Testis (tissue), 3 donors: ENCODE measurements around the gene CTNNA2. TPM values are rescaled to one million over a fixed set of nuclear protein-coding genes. Genes with fewer than 3 reads are reported as not detected.

Experiments
- DNase-seq: peaks from one replicate; pipeline ENCODE4 v3.0.0-alpha.2; 2019
- H3K27ac ChIP-seq, 2 donors: fragments of 200-600 bp; sonication (generic); one replicate each; pipeline ENCODE4 v1.5.1; 2019
- H3K27me3 ChIP-seq: fragments of 200-600 bp; sonication (generic); one replicate; pipeline ENCODE4 v1.5.1; 2019
- H3K36me3 ChIP-seq: fragments of 200-600 bp; sonication (generic); one replicate; pipeline ENCODE4 v1.5.1; 2017; ENCODE audit warnings: low read depth; ENCODE audit errors: missing control alignments
- H3K4me1 ChIP-seq: fragments of 200-600 bp; sonication (generic); one replicate; pipeline ENCODE4 v1.5.1; 2019
- H3K4me3 ChIP-seq, 2 donors: fragments of 200-600 bp; sonication (generic); one replicate each; pipeline ENCODE4 v1.5.1; 2017 to 2019
- H3K9me3 ChIP-seq: fragments of 200-600 bp; sonication (generic); one replicate; pipeline ENCODE4 v1.5.1; 2017
- POLR2A ChIP-seq: fragments of 450-650 bp; IDR thresholded peaks from one replicate; pipeline ENCODE4 v1.6.1; 2017; ENCODE audit warnings: antibody characterized with exemption, mild to moderate bottlenecking, moderate library complexity
- WGBS, 2 donors: methylation state at CpG; one replicate each; pipeline ENCODE4 v1.1.5; 2018; 5-methylcytosine and 5-hydroxymethylcytosine counted together
- intact Hi-C: fragments of 100-400 bp; cut with DNase I; formaldehyde crosslinking; loops from one replicate; pipeline ENCODE4 v1.15.1; 2023; ENCODE audit warnings: low total_unique reads
- polyA plus RNA-seq: library from polyadenylated mRNA; stranded (reverse); fragments of 350-450 nt; fragmentation: Illumina TruSeq; extraction: RNeasy Lipid Tissue Mini Kit (QIAGEN cat#74804); gene quantifications from one replicate; pipeline ENCODE4 v1.2.3, GENCODE V29; 2014; ENCODE audit warnings: low read depth, low replicate concordance; ENCODE audit not compliant: insufficient read depth
- total RNA-seq, 2 donors: library from RNA; depleted of rRNA; stranded (reverse); fragments of >200 nt; gene quantifications; one replicate each; pipeline ENCODE4 v1.2.3, GENCODE V29; 2016
- TF ChIP-seq, protein P1 (sequence below), 3 experiments: fragments of 450-650 bp in 2 of 3; fragments of 200-600 bp in 1 of 3; sonication (generic) in 1 of 3; IDR thresholded peaks; one replicate each; pipeline ENCODE4 v1.5.1; 2016 to 2019; ENCODE audit warnings: antibody characterized with exemption in 3 of 3, mild to moderate bottlenecking in 2 of 3, moderate library complexity in 1 of 3

Gene CTNNA2
- total and polyA plus RNA-seq, 3 donors from 2014 or later: 36.8 to 44.5 (median 43.4) TPM

DNA sequence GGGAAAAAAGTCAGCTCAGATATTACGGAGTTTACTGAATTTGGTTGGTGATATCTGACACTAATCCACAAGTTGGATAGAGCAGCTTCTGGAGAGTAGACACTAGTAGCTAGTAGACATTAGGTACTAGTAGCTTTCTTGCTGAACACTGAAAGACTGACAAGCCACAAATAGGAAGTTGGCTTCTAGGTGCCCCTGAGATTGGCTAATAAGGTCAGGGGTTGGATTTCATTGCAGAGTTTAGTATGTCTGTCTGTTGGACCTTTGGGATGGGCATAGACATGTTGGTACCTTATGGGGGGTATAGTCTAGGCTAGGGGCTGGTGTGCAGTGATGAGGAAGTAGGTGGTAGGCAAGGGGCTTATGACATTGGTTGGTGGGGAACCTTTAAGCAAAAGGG, 956.6 kb downstream of the CTNNA2 start:
- H3K27ac ChIP-seq: no peak overlapping the region
- H3K27me3 ChIP-seq: no peaks in the 10 kb centered on the region
- TF ChIP-seq POLR2A: no peak
- TF ChIP-seq, protein P1, sequence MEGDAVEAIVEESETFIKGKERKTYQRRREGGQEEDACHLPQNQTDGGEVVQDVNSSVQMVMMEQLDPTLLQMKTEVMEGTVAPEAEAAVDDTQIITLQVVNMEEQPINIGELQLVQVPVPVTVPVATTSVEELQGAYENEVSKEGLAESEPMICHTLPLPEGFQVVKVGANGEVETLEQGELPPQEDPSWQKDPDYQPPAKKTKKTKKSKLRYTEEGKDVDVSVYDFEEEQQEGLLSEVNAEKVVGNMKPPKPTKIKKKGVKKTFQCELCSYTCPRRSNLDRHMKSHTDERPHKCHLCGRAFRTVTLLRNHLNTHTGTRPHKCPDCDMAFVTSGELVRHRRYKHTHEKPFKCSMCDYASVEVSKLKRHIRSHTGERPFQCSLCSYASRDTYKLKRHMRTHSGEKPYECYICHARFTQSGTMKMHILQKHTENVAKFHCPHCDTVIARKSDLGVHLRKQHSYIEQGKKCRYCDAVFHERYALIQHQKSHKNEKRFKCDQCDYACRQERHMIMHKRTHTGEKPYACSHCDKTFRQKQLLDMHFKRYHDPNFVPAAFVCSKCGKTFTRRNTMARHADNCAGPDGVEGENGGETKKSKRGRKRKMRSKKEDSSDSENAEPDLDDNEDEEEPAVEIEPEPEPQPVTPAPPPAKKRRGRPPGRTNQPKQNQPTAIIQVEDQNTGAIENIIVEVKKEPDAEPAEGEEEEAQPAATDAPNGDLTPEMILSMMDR (IDR thresholded peaks at IDR 0.05): no peak
- H3K4me3 ChIP-seq: no peak overlapping the region
- intact Hi-C loops: no loop called here
- H3K36me3 ChIP-seq: no peaks in the 10 kb centered on the region
- WGBS, 2 donors: 85 to 96% methylated on average over 1 of the region's 1 CpG
- no peak for DNase-seq
- no peaks in the 10 kb centered on the region for H3K4me1 ChIP-seq
- H3K9me3 ChIP-seq: no peaks in the 10 kb centered on the region

DNA sequence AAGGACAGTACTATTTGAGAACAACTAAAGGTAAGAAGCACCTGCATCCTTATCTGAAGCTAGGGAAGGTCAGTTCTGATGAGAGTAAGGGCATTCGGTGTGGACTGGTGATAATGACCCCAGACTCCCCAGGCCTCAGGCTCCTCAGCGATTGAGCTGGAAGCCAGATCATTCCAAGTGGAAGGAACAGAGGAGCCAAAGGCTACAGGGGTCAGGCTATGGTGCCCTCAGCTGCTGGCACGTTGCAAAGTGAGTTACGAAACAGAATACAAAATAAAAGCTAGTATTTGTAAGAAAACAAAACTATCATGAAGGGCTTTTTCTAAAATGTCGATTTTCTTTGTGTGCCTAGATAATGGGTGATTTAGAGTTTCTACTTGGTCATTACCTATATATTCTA, 960.2 kb downstream of the CTNNA2 start:
- DNase-seq: no peak
- H3K36me3 ChIP-seq: no peaks in the 10 kb centered on the region
- no peaks in the 10 kb centered on the region for H3K27me3 ChIP-seq
- TF ChIP-seq, protein P1 (IDR thresholded peaks at IDR 0.05): no peak
- TF ChIP-seq POLR2A: no peak
- no peaks in the 10 kb centered on the region for H3K9me3 ChIP-seq
- intact Hi-C loops: no loop called here
- H3K4me3 ChIP-seq: no peak overlapping the region
- H3K4me1 ChIP-seq: no peaks in the 10 kb centered on the region
- H3K27ac ChIP-seq: no peak overlapping the region
- WGBS, 2 donors: 81 to 86% methylated on average over 5 of the region's 5 CpGs

DNA sequence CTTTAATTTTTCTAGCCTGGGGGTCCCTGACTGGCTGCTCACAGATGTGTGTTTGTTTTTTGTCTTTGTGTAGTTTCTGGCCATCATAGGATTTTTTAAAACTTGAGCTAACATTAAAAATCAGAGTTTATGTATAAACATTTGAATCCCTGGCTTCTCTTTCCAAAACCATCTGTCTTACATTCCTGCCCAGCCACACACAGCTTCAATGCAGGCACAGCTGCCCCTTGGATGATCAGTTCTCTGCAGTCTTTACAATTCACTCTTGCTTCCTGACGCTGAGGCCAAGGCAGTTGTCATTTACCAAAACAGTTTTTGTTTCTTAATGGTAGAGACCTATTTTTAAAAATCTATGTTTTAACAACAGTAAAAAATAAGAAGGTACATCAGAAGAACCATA, 960.9 kb downstream of the CTNNA2 start:
- TF ChIP-seq, protein P1 (IDR thresholded peaks at IDR 0.05): no peak
- TF ChIP-seq POLR2A: no peak
- 78 to 79% methylated on average over 1 of the region's 1 CpG for WGBS, 2 donors
- intact Hi-C loops: no loop called here

DNA sequence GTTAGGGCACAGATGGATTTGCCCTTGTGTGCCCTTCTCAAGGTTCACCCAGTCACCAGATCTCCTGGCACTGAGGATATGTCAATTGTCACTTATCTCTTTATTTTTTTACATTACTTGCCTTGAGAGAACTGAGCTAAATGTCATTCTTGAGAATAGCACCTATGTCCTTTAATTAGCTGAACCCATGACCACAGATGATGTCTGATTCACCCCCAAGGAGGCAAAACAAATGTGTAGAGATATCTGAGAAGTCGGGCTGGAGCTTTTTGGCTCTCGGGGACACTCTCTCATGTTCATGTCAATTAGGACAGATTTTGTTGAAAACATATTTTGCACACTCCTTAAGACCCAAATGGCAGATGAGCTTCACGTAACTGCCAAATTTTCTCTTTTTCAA, 963.1 kb downstream of the CTNNA2 start:
- H3K27me3 ChIP-seq: no peaks in the 10 kb centered on the region
- no peaks in the 10 kb centered on the region for H3K9me3 ChIP-seq
- WGBS, 2 donors: 75 to 76% methylated on average over 3 of the region's 3 CpGs
- no peak for DNase-seq
- intact Hi-C loops: no loop called here
- no peaks in the 10 kb centered on the region for H3K4me1 ChIP-seq
- no peaks in the 10 kb centered on the region for H3K36me3 ChIP-seq
- no peak overlapping the region for H3K27ac ChIP-seq
- no peak overlapping the region for H3K4me3 ChIP-seq
- TF ChIP-seq, protein P1 (IDR thresholded peaks at IDR 0.05): no peak
- no peak for TF ChIP-seq POLR2A

More for the DNA sequence above, 960.9 kb downstream of the CTNNA2 start:
- DNase-seq: no peak
- H3K27me3 ChIP-seq: no peaks in the 10 kb centered on the region
- no peaks in the 10 kb centered on the region for H3K9me3 ChIP-seq
- no peaks in the 10 kb centered on the region for H3K4me1 ChIP-seq
- no peak overlapping the region for H3K27ac ChIP-seq
- H3K36me3 ChIP-seq: no peaks in the 10 kb centered on the region
- H3K4me3 ChIP-seq: no peak overlapping the region

DNA sequence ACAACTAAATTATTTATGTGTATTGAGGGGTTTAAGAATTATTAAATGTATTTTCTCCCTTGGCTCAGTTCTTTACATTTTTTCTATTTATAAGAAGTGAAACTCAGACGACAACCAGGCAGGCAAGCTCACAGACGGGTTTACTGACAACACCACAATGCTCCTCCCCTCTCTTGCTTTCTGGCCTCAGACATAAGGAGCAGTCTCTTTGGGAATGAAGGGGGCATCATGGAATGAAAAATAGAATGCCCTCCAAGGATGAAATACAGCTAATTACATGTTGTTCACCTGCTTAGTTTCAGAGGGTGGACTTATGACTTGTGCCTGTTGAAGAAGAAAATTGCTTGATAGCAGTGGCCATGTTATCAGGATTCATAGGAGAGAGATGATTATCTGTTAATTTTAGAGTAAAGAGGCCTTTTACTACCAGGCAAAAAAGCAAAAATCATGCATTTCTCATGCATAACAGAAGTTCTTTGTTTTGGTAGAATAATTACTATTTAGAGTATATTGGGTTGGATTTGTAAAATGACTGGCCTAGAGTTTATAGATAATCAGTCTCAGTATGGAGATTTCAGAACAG, 963.8 kb downstream of the CTNNA2 start:
- no peak for DNase-seq
- Histone ChIP-seq H3K4me1 (no peaks in the 10 kb centered on the region), H3K4me3 (no peak overlapping the region), H3K36me3 (no peaks in the 10 kb centered on the region), H3K9me3 (no peaks in the 10 kb centered on the region), H3K27me3 (no peaks in the 10 kb centered on the region), H3K27ac (no peak overlapping the region)
- intact Hi-C loops: no loop called here
- no peak for TF ChIP-seq POLR2A
- TF ChIP-seq, protein P1 (IDR thresholded peaks at IDR 0.05): no peak
- 43 to 59% methylated on average over 2 of the region's 2 CpGs for WGBS, 2 donors
